HT1080 (cell line): ENCODE measurements around the gene NALCN. TPM values are rescaled to one million over a fixed set of nuclear protein-coding genes. Genes with fewer than 3 reads are reported as not detected.
A peak's percentile ranks its signal among the peaks of the same experiment; 100 is the strongest.

Experiments used
- DNase-seq: peaks from one replicate; pipeline ENCODE4 v3.0.0-alpha.2; 2015; ENCODE audit warnings: low read depth
- total RNA-seq: library from RNA; depleted of rRNA; stranded (reverse); fragments of >200 nt; shearing (Covaris generic); gene quantifications from 2 replicates; pipeline ENCODE4 v1.2.3, GENCODE V29; 2014

NALCN gene
- total RNA-seq, 1 experiment from 2014 or later: 3.1 TPM

GRCh38 chr13:101415358-101416174 is 742 bp downstream of the NALCN start:
- no peak for DNase-seq

DNA sequence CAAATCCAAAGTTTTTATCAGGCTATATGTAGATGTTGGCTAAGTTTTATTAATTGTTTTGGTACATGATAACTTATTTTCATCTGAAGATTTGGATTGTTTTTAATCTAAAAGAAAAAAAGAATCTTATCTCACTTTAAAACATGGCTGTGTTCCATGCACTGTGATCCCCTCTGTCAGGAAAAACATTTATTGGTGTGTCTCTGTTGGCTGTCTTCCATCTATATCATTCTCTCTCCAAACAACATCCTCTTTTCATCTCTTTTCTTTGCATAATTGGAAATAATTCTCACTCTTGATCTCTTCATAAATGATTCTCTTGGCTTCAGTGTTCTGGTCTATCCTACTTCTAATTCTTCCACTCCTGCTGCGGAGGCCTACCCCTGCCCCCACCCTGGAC is 4.2 kb downstream of the NALCN start:
- no peak for DNase-seq

DNA sequence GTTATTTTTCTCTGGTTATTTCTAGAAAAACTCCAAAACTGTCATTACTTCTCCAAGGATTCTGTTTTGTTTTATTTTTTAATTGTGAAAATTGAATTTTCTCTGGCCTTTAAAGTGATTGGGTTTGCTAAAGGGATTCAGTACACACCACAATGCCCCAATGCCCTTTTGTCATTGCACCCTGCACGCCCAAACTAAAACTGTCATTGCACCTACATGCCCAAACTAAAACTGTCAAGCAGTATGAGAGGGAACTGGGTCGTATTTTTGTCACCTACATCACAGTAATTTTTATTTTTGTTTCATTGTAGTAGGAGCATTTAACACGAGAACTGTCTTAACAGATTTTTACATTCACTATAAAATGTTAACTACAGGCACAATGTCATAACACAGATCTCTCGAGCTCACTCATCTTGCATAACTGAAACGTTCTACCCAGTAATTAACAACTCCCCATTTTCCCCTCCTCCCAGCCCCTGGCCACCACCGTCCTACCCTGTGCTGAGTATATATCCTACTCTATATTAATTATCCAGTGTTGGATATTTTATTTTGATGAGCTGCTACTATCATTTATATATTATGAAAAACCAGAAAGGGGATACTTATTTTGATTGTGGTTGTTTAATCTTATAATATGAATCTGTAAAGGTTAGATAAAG is 7.2 kb downstream of the NALCN start:
- no peak for DNase-seq

- no peak for DNase-seq
Measured at GRCh38 chr13:101408154-101408553, 8.2 kb downstream of the NALCN start.

DNA sequence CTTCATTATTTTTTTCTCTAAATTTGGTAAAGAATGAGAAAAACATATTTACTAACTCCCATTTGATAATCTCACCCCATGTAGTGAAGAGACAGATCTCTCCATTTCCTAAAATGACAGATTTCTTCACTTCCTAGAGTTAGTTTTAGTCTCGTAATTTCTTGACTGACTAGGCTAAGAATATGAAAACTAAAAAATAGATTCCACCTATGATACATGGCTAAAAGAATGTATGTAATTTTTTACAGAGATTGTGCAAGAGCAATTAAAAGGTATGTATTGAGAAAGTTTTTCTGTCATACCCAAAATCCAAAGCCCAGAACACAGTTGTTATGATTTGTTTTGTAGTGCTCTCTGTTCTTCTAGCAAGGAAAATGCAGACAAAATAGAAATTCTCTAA is 9.5 kb downstream of the NALCN start:
- DNase-seq: no peak

DNA sequence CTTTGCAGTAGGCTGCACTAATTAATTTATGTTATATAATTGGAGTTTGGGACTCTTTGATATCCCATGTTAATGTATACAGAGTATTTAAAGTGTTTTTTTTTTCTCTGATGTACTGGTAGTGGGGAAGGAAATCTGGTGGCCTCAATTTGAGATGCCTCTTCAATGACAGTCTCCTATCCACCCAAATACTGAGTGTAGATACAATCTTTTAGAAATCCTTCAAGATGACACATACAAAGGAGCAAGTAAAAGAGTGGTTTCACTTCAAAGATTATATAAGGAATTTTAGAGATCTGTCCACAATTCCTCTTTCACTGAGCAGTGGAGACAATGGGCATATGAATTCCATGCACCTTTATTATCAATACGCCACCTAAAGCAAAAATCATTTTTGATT is 15.1 kb downstream of the NALCN start:
- DNase-seq: no peak

DNA sequence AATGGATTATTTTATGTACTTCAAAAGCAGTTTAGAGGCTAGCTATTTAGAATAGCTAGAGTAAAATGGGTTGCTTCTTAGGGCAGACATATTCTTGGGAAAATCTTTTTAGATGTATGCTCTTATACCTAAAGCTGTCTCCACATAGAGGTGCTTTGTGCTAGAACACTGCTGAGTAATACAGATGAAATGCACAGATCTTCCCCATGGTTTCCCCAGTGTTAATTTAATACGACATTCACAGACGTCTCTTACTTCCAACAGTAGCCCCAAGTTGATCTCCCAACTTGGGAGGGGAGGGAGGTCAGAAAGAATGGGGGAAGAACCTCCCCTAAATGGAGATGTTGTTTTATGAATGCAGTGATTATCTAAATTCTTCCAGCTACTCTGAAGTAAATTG is 16.9 kb downstream of the NALCN start:
- DNase-seq: peak; percentile 51

DNA sequence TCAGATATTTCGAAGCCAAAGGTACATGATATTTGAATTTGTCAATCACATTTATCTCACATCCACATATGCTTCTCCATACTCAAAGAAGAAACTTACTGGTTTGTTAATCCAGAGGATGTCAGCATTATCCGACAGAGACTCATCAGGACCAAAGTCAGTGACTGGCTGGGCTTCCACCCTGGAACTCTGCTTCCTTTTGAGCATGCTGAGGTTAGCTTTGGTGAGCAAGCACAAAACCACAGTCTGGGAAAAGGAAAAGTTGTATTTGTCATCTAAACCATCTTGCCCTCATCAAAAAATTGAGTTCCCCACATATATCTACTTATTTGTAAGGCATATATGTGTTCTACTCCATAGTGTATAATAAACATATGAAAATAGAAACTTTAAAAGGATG is 17.4 kb downstream of the NALCN start:
- DNase-seq: peak; percentile 85

DNA sequence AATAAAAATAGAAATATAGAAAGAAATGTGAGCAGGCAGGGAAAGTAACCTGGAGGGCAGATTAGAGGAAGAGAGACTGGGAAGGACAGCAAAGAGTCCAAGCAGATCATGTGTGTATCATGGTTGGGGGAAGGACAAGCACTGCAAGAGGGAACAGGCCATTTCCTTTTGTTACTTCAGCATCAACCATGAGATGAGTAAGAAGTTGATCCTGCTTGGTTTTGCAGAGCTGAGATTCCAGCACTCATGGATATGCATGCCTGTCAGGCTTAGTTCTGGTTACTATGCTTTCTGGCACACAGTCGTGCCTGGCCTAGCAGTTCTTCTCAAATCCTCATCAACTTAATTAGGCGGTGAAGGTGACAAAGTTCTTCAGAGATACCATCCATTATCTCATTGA is 18.1 kb downstream of the NALCN start:
- peak; percentile 72 for DNase-seq

- DNase-seq: peak; percentile 92
Measured at GRCh38 chr13:101397742-101398141, 18.6 kb downstream of the NALCN start.

DNA sequence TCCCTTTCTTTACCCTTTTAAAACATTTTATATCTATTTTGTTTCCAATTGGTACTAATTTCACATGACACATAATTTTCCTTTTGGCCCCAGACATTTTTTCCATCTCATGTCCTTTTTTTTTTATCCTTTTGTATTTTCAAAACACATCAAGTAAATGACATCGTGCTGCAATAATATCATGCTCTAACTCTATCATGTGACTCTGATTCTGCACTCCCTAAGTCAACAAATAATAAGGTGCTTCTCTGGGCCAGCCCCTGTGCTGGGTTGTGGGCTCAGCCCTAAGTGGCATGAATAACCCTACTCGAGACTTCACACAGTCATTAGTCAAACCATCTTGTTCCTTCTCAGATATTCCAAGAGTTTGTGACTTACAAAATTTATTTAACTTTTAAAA is 21.7 kb downstream of the NALCN start:
- DNase-seq: no peak

GRCh38 chr13:101393140-101393539 is 23.2 kb downstream of the NALCN start:
- DNase-seq: no peak

DNA sequence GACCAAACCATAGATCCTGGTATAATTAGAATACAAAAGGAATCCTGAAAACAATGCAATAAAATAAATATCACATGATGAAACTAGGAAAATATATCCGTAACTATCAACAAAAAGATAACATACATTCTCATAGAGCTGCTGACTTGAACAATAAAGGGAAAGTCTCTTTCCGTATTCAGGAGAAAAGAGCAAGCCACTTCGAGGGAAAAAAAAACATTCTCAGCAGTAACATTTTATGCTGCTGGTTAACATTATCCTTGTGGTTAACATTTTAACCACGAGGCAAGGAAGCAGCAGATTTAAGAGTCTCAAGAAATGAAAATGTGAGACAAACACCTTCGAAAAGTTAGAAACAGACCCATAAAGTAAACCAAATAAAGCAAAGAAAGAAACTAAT is 25.8 kb downstream of the NALCN start:
- peak; percentile 52 for DNase-seq

DNA sequence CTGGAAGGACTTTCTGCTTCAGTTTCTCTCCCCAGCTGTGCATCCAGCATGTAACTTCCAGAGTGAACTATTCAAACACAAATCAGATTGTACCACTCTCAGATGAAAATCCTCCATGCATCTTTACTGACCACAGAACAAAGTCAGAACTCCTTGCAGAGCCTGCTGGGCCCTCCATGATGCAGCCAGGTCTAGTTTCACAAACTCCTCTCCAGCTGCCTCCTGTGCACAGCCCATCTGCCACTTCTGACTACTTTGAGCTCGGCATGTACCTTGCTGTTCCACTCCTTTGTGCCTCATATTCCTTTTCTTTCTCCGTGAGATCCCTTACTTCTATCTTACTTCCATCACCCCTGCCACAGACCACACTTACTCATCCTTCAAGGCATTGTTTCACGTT is 31.4 kb downstream of the NALCN start:
- no peak for DNase-seq

DNA sequence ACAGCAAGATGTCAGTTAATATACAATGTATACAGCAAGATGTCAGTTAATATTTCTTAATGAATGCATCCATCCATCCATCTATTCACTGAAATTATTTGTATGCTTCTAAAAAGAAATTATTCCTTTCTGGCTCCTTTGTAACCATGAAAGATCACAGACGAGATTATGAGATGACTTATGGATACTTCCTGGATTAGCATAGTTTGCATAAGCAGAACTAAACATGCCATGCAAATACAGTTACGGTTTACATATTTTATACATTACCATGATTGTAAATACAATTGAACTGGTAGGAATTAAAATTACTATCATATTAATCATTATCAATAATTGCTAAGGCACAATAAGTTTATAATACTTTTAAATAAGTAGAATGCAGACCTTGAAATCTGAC is 32.7 kb downstream of the NALCN start:
- DNase-seq: no peak

- no peak for DNase-seq
Measured at GRCh38 chr13:101382701-101383100, 33.6 kb downstream of the NALCN start.

- no peak for DNase-seq
Measured at GRCh38 chr13:101382086-101382485, 34.2 kb downstream of the NALCN start.

DNA sequence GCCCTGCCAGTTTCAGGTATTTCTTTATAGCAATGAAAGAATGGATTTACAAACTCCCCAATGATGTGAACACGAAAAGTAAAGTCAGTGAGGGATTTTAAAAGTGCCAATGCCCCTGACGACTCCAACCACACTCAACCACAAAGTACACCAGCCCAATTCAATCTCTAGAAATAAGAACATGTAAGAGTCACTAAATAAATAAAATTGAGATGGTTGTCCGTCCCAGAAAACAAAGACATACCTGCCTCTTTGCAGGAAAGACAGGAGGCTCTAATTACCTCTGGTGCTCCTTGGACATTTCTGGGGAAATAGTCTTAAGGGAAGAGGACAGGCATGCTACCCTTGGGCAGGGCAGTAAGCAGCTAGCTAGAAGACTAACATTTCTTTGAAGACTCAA is 55.8 kb downstream of the NALCN start:
- DNase-seq: no peak

DNA sequence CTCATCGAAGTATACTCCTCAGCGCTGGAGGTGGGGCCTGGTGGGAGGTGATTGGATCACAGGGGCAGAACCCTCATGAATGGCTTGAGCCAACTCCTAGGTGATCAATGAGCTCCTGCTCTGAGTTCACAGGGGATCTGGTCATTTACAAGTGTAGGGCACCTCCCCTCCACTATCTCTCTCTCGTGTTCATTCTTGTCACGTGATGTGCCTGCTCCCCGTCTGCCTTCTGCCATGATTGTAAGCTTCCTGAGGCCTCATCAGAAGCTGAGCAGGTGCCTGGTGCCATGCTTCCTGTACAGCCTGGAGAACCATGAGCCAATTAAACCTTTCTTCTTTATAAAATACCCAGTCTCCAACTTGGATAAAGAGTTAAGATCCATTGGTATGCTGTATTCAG is 61.4 kb downstream of the NALCN start:
- no peak for DNase-seq

DNA sequence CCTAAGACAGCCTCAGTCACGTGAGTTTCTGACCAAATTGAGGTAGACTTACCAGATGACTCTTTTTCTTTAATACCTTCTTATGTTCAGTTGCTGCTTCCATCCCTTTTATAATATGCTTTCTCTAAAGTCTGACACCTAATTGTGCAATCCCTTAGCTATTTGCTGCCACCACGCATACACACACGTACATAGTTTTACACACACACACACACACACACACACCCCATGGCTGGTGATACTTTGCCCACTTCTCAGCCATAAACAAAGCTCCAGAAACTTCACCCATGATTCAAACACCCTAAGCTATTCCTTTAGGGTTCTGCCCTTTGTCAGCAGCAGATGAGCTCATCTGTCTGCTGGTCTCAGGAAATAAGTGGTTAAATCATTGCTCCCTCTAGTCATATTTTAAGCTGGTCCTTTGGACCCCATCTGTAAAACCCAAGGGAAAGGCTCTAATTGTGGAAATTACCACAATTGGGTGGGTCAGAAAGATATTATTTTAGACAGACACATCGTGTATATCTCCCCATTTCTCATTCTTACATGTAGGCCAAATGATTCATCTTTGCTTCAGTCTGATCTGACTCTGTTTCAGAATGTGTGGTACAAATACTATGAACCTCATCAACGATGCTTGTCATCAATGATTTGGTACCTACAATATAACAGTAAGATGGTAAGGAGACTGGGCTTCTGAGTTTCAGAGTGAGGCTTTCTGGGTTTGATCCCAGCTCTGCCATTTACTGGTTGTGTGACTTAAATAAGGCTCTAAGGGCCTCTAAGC is 69.2 kb downstream of the NALCN start:
- DNase-seq: peak; percentile 8

- DNase-seq: no peak
Measured at GRCh38 chr13:101346161-101346560, 70.1 kb downstream of the NALCN start.

GRCh38 chr13:101343128-101343787 is 73.0 kb downstream of the NALCN start:
- no peak for DNase-seq
